ENCODE data around the gene GRAP2. TPM values are rescaled to one million over a fixed set of nuclear protein-coding genes. Genes with fewer than 3 reads are reported as not detected.

The GRAP2 gene
- total RNA-seq, result not detected in 2 replicates

DNA sequence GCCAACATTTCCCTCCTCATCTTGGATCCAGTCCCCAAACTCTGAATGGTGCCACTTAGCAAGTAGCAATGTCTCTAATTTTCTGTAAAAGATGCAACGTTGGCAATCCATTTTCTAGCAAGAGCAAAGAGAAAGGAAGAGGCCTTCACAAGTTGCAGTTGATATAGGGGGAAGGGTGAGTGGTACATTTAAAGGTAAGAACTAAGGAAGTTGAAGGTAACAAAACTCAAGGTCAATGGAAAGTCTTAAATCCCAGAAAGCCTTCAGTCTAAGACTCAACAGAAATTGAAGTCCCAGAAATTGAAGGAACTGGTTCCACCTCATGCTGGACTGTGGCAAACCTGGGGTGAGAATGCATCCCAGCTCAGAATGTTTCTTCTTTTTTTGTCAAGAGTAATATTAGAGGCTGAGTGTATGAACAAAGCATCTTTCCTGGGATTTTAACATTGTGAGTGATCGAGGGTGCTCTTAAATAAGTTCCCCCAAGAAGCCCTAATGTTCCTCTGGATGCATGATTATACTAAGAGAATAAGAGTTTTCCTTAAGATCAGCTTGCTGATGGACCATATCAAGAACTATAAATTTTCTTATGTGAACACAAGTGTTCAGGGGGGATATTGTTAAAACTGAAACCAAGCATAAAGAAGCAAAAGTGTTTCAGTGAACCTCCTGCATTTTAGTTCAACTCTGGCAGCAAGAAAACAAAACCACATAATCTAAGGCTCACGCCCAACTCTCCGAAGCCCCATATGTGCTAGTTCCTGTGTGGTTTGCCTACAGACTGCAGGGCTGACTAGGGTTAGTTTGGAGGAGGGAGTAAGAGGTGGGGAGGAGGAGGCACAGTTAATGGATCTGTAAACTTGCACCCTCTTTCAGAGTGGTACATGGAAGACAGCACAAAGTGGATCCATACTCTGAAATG lies at the start of gene GRAP2:
GRAP2 (plus strand) TSS at position 779 of the 922 bp plus-strand sequence. CDS start 46,023 bp downstream, outside the sequence.

DNA sequence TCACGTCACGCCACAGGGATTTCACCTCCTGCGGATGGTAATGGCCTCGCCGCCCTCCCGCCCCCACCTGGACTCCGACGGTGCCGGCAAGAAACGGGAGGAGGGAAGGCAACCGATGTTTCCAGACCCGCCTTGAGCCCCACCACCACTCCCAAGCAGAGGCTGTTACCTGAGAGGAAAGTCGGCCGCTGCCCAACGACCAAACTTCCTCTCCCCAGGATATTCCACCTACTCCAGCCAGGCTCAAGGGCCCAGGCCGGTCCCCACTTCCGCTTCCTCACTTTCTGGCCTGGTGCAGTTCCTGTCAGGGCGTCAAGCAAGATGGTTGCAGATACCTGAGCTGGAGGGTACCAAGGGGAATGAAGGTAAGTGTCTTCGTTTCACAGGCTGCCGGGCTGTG lies 7.4 kb upstream of the GRAP2 start, which contains the start of gene ENTHD1:
ENTHD1 (minus strand) TSS at position 235 of the 400 bp plus-strand sequence. CDS start 6,012 bp downstream, outside the sequence.

DNA sequence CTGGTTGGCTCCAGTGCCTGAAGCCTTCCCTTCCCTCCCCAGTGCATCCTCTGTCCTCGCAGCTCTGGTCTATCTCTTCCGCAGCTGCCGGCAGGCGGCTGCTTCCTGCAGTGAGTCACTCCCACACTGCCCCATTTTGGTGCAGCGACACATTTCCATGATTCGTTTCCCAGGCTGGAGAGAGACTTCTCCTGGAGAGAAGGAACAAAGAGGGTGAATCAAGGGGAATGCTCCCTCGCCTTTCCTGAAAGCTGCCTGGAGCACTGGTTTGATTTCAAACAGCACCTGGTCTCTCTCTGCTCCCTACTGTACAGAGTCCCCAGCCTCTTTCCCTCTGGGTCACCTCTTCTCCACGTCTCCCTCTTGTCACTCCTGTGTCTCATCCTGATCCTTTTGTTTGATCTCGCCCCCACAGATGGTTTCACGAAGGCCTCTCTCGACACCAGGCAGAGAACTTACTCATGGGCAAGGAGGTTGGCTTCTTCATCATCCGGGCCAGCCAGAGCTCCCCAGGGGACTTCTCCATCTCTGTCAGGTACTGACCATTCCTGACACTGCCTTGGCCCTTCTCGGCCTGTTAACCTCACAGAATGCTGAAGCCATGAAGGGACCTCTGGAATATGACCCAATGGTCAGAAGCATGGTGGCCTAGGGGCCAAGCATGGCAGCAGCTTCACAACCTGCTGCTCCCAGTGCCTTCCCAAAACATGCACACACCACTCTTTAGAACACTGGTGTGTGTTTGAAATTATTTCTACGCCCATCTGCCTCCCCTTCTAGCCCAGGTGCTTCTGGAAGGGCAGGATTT lies 59.0 kb downstream of the GRAP2 start, which contains the start of gene TMA7B:
TMA7B (plus strand) TSS at position 758 of the 808 bp plus-strand sequence. CDS start 3,978 bp downstream, outside the sequence.

DNA sequence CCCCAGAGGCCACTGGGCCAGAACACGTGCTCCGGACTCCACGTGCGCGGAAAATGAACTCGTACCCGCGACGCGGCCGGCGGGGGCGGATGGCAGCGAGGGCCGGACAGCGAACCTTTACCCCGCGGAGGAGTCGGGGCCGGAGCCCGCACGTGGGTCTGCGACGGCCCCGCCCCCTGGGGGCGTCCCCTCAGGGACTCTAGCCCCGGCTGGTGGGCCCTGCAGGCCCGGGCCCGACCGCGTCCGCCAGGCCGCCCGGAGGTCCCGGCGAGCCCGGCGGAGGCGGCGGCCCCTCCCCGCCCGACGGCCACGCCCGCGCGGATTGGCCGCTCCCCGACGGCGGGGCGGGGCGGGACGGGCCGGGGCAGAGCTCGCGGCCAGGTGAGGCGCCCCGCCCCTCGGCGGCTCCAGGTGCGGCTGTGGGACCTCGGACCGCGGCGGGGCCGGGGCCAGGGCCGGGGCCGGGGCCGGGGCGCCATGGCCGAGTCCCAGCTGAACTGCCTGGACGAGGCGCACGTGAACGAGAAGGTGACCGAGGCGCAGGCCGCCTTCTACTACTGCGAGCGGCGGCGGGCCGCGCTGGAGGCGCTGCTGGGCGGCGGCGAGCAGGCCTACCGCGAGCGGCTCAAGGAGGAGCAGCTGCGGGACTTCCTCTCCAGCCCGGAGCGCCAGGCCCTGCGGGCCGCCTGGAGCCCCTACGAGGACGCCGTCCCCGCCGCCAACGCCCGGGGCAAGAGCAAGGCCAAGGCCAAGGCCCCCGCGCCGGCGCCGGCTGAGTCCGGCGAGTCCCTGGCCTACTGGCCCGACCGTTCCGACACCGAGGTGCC lies 93.9 kb downstream of the GRAP2 start, which contains the start of gene FAM83F:
FAM83F (plus strand) TSS at position 389 of the 827 bp plus-strand sequence; CDS start at position 478, 89 bp downstream.

Small RNA genes within 50 kb of the gene (small RNA-seq; reads per million reads assigned to genes)
- gene RN7SKP210 (ENCODE audit: low replicate concordance), result not detected

Other genes starting within 250 kb of the GRAP2 start
- not detected in 2 replicates for gene ENTHD1, start 7.3 kb upstream of the GRAP2 start, total RNA-seq
- not detected in 2 replicates for gene TMA7B, start 59.3 kb downstream of the GRAP2 start, total RNA-seq
- under 0.01 TPM in 1 of 2 replicates, not detected in the other for gene FAM83F, start 93.9 kb downstream of the GRAP2 start, total RNA-seq